GM12892 (cell line): ENCODE results near the gene FBXL7.

Experiments
- POLR2AphosphoS5 ChIP-seq: IDR thresholded peaks from 2 replicates; pipeline ENCODE4 v1.6.1; 2011; ENCODE audit warnings: low read depth, low read length, control low read depth
- TAF1 ChIP-seq: IDR thresholded peaks from 2 replicates; pipeline ENCODE4 v1.6.1; 2011; ENCODE audit warnings: low read depth, mild to moderate bottlenecking, control low read depth, low read length, borderline replicate concordance

GRCh38 chr5:15737871-15738664, 238.1 kb downstream of the FBXL7 start:
- no peak for TF ChIP-seq TAF1
- no peak for TF ChIP-seq POLR2AphosphoS5
